ENCODE results near the gene CRPPA.

DNA sequence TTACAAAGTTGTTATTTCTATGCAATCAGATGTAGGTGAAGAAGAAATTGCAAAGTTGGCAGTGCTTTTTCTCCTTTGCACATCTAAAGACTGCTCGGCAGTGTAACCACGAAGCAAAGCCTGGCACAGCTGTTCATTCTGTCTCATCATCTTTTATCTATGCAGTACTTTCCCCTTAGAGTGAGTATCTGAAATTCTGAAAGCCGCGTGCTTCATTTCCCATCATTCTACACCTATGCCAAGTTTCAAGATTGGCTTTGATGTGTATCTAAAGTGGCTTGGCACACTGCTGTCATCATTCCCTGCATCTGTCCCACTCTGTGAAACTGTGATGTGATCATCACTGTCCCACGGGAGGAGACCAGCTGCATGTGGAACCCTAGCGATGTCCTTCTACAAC is 29.0 kb upstream of the CRPPA start:
- TF ChIP-seq ZNF333 (CRISPR knock-in tag; IDR thresholded peaks at IDR 0.05; ENCODE audit: borderline replicate concordance) (no peak), HCFC1 (IDR thresholded peaks at IDR 0.05; ENCODE audit: low read depth, low read length) (no peak), ZNF207 (IDR thresholded peaks at IDR 0.05; ENCODE audit: borderline replicate concordance) (no peak), ZNF570 (CRISPR knock-in tag; IDR thresholded peaks at IDR 0.05; ENCODE audit: borderline replicate concordance) (no peak), CREM (IDR thresholded peaks at IDR 0.05) (no peak), CREM (CRISPR knock-in tag; IDR thresholded peaks at IDR 0.05) (no peak), ATF7-NPFF (CRISPR knock-in tag; IDR thresholded peaks at IDR 0.05; ENCODE audit: low read depth) (no peak), MYC (CRISPR knock-in tag; IDR thresholded peaks at IDR 0.05; ENCODE audit: borderline replicate concordance) (no peak), ZBTB8A (CRISPR knock-in tag; IDR thresholded peaks at IDR 0.05; ENCODE audit: borderline replicate concordance, low read depth) (no peak)
- TF ChIP-seq, protein P1, sequence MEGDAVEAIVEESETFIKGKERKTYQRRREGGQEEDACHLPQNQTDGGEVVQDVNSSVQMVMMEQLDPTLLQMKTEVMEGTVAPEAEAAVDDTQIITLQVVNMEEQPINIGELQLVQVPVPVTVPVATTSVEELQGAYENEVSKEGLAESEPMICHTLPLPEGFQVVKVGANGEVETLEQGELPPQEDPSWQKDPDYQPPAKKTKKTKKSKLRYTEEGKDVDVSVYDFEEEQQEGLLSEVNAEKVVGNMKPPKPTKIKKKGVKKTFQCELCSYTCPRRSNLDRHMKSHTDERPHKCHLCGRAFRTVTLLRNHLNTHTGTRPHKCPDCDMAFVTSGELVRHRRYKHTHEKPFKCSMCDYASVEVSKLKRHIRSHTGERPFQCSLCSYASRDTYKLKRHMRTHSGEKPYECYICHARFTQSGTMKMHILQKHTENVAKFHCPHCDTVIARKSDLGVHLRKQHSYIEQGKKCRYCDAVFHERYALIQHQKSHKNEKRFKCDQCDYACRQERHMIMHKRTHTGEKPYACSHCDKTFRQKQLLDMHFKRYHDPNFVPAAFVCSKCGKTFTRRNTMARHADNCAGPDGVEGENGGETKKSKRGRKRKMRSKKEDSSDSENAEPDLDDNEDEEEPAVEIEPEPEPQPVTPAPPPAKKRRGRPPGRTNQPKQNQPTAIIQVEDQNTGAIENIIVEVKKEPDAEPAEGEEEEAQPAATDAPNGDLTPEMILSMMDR (CRISPR knock-in tag; IDR thresholded peaks at IDR 0.05): no peak
- TF ChIP-seq, protein P2, sequence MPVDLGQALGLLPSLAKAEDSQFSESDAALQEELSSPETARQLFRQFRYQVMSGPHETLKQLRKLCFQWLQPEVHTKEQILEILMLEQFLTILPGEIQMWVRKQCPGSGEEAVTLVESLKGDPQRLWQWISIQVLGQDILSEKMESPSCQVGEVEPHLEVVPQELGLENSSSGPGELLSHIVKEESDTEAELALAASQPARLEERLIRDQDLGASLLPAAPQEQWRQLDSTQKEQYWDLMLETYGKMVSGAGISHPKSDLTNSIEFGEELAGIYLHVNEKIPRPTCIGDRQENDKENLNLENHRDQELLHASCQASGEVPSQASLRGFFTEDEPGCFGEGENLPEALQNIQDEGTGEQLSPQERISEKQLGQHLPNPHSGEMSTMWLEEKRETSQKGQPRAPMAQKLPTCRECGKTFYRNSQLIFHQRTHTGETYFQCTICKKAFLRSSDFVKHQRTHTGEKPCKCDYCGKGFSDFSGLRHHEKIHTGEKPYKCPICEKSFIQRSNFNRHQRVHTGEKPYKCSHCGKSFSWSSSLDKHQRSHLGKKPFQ (CRISPR knock-in tag; IDR thresholded peaks at IDR 0.05; ENCODE audit: insufficient replicate concordance): no peak
- TF ChIP-seq, protein P3, sequence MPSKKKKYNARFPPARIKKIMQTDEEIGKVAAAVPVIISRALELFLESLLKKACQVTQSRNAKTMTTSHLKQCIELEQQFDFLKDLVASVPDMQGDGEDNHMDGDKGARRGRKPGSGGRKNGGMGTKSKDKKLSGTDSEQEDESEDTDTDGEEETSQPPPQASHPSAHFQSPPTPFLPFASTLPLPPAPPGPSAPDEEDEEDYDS (CRISPR knock-in tag; IDR thresholded peaks at IDR 0.05): no peak
- TF ChIP-seq, protein P4, sequence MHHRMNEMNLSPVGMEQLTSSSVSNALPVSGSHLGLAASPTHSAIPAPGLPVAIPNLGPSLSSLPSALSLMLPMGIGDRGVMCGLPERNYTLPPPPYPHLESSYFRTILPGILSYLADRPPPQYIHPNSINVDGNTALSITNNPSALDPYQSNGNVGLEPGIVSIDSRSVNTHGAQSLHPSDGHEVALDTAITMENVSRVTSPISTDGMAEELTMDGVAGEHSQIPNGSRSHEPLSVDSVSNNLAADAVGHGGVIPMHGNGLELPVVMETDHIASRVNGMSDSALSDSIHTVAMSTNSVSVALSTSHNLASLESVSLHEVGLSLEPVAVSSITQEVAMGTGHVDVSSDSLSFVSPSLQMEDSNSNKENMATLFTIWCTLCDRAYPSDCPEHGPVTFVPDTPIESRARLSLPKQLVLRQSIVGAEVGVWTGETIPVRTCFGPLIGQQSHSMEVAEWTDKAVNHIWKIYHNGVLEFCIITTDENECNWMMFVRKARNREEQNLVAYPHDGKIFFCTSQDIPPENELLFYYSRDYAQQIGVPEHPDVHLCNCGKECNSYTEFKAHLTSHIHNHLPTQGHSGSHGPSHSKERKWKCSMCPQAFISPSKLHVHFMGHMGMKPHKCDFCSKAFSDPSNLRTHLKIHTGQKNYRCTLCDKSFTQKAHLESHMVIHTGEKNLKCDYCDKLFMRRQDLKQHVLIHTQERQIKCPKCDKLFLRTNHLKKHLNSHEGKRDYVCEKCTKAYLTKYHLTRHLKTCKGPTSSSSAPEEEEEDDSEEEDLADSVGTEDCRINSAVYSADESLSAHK (CRISPR knock-in tag; IDR thresholded peaks at IDR 0.05; ENCODE audit: borderline replicate concordance): no peak
- TF ChIP-seq, protein P5, sequence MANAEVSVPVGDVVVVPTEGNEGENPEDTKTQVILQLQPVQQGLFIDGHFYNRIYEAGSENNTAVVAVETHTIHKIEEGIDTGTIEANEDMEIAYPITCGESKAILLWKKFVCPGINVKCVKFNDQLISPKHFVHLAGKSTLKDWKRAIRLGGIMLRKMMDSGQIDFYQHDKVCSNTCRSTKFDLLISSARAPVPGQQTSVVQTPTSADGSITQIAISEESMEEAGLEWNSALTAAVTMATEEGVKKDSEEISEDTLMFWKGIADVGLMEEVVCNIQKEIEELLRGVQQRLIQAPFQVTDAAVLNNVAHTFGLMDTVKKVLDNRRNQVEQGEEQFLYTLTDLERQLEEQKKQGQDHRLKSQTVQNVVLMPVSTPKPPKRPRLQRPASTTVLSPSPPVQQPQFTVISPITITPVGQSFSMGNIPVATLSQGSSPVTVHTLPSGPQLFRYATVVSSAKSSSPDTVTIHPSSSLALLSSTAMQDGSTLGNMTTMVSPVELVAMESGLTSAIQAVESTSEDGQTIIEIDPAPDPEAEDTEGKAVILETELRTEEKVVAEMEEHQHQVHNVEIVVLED (CRISPR knock-in tag; IDR thresholded peaks at IDR 0.05; ENCODE audit: borderline replicate concordance): no peak
- TF ChIP-seq, protein P6, sequence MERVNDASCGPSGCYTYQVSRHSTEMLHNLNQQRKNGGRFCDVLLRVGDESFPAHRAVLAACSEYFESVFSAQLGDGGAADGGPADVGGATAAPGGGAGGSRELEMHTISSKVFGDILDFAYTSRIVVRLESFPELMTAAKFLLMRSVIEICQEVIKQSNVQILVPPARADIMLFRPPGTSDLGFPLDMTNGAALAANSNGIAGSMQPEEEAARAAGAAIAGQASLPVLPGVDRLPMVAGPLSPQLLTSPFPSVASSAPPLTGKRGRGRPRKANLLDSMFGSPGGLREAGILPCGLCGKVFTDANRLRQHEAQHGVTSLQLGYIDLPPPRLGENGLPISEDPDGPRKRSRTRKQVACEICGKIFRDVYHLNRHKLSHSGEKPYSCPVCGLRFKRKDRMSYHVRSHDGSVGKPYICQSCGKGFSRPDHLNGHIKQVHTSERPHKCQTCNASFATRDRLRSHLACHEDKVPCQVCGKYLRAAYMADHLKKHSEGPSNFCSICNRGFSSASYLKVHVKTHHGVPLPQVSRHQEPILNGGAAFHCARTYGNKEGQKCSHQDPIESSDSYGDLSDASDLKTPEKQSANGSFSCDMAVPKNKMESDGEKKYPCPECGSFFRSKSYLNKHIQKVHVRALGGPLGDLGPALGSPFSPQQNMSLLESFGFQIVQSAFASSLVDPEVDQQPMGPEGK (CRISPR knock-in tag; IDR thresholded peaks at IDR 0.05): no peak
